GM12864 (cell line): ENCODE results near the gene L3MBTL2.
"Not testable (repeated sequence)": the region's sequence is repeated elsewhere in the genome, so short reads cannot be mapped to it uniquely, and the experiment has no call there.

ENCODE experiments used
- DNase-seq: peaks from one replicate; pipeline ENCODE4 v3.0.0-alpha.2; 2011; ENCODE audit warnings: low read depth
- H3K4me3 ChIP-seq: 2 replicates; pipeline ENCODE4 v1.5.1; 2011; ENCODE audit warnings: mild to moderate bottlenecking, low read depth, low read length, control low read depth
- CTCF ChIP-seq: IDR thresholded peaks from 2 replicates; pipeline ENCODE4 v1.5.1; 2011; ENCODE audit warnings: low read depth, mild to moderate bottlenecking, moderate library complexity, low read length, control low read depth, inconsistent platforms; ENCODE audit errors: missing control alignments

The L3MBTL2 gene

GRCh38 chr22:41250127-41250526 lies 45.0 kb downstream of the L3MBTL2 start:
- TF ChIP-seq CTCF, result no peak
- H3K4me3 ChIP-seq, result no peak overlapping the region
- no peak for DNase-seq

DNA sequence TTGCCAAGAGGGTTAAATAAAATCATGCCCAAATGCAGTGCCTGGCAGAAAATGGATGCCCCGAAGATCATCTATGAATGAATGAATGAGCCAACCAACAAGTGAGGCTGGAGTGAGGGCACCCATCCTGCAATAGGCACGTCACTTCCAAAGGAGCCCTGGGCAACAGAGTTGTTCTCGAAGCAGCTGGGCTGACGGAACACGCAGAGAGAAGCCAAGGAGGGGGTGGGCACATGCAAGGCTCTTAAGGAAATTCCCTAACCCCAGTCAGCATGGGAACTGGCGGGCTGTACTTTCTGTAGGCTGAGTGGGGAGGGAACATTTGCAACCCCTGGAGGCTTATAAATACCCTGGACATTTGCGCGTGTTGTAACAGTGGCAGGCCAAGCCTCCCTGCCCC lies 47.3 kb downstream of the L3MBTL2 start:
- no peak for TF ChIP-seq CTCF
- H3K4me3 ChIP-seq, result no peak overlapping the region
- no peak for DNase-seq

DNA sequence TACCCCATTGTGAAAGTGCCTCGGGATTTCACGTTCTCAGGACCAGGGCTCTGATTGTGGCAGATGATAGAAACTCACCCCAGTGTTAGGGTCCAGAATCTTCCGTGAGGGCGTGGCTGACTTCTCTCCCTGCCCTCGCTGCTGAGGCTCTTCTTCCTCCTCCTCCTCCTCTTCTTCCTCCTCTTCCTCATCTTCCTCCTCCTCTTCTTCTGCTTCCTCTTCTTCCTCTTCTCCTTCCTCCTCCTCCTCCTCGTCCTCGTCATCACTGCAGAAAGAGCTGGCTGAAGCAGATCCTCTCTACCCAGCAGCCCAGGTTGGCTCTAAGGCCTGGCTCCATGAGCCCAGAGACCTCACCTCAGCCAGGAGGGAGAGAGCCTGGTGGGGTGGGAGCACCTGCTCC lies 49.1 kb downstream of the L3MBTL2 start:
- H3K4me3 ChIP-seq, result no peak overlapping the region
- no peak for DNase-seq
- no peak for TF ChIP-seq CTCF

DNA sequence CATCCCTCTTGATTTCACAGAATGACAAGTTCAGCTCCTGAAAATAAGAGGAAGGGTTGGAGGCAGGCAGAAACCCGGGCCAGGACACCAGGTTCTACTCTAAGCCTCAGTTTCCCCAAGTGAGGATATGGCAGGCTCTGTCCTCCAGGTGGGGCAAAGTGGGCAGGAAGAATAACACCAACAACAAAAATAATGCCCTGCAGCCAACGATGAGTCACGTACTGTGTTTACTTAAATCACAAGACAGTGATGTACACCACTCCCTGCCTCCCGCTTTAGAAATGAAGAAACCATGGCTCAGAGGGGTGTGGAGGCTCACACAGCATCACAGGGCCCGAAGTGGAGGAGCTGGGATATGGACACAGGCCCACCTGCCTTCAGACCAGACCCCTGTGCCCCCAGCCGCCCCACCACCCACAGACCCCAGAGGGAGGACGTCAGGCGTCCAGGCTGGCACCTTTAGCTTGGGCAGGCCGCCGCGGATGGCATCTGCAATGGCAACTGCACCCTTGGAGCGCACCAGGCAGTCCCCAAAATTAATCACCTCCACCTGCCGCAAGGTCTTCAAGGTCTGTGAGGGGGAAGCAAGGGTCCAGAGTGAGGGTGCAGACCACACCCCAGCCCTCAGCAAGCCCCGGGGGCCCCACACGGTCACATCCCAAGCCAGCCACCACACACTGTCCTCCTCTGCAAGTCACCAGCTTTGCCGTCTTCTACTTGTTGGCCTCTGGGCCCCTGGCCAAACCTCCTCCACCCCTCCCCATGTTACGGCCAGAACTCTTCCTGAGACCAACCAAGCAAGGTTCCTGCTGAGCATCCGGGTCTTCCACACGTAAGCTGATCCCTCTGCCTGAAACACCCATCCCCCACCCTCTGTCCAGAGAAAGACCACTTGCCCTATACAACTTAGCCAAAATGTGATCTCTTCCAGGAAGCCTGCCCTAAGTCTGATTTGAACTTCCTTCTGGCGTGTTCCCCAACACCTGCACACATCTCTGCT lies 51.4 kb downstream of the L3MBTL2 start:
- TF ChIP-seq CTCF, result no peak
- H3K4me3 ChIP-seq, result no peak overlapping the region
- DNase-seq, result no peak

- DNase-seq, result no peak
- TF ChIP-seq CTCF, result no peak
- H3K4me3 ChIP-seq, result no peak overlapping the region
These were observed 52.6 kb downstream of the L3MBTL2 start for GRCh38 chr22:41257696-41258095.

- DNase-seq, H3K4me3 ChIP-seq: not testable (repeated sequence)
These were observed 54.6 kb downstream of the L3MBTL2 start for GRCh38 chr22:41259756-41260155.

DNA sequence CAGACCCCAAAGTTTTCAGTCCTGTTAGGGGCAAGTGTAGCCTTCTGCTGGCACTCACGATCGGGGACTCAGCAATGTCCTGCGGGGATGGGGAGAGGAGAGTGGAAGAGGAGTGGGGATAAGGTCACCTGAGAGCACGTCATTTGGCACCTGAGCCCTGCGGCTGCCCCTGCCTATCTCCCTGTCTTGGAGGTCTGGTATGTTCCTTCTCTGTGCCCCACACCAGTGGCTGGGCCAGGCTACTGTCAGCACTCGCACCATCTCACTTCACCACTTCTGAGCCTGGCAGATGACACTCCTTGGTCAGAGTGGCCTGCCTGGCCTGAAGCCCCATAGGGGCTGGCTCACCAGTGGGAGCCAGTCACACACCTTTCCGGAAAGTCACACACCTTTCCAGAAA lies 55.8 kb downstream of the L3MBTL2 start:
- no peak for TF ChIP-seq CTCF
- no peak overlapping the region for H3K4me3 ChIP-seq
- DNase-seq, result no peak
